ENCODE measurements around the gene TRAF7.

The TRAF7 gene

GRCh38 chr16:2186064-2186463 lies 30.5 kb downstream of the TRAF7 start:
- Histone ChIP-seq H3K9me3 (ENCODE audit: control insufficient read depth, insufficient read depth, low read length) (no peaks in the 10 kb centered on the region), H3K36me3 (ENCODE audit: insufficient read depth, low read length) (no peaks in the 10 kb centered on the region), H3K4me1 (ENCODE audit: insufficient read depth, low read length) (no peaks in the 10 kb centered on the region), H3K9ac (ENCODE audit: low read depth, low read length) (no peak overlapping the region)

GRCh38 chr16:2186505-2186904 lies 30.9 kb downstream of the TRAF7 start:
- no peaks in the 10 kb centered on the region for H3K36me3 ChIP-seq (ENCODE audit: insufficient read depth, low read length)
- no peaks in the 10 kb centered on the region for H3K4me1 ChIP-seq (ENCODE audit: insufficient read depth, low read length)
- no peaks in the 10 kb centered on the region for H3K9me3 ChIP-seq (ENCODE audit: control insufficient read depth, insufficient read depth, low read length)
- no peak overlapping the region for H3K9ac ChIP-seq (ENCODE audit: low read depth, low read length)

- Histone ChIP-seq H3K36me3 (ENCODE audit: insufficient read depth, low read length) (no peaks in the 10 kb centered on the region), H3K4me1 (ENCODE audit: insufficient read depth, low read length) (no peaks in the 10 kb centered on the region), H3K9ac (ENCODE audit: low read depth, low read length) (no peak overlapping the region), H3K9me3 (ENCODE audit: control insufficient read depth, insufficient read depth, low read length) (no peaks in the 10 kb centered on the region)
These were observed 31.6 kb downstream of the TRAF7 start for GRCh38 chr16:2187212-2187611.

- no peaks in the 10 kb centered on the region for H3K4me1 ChIP-seq (ENCODE audit: insufficient read depth, low read length)
- no peak overlapping the region for H3K9ac ChIP-seq (ENCODE audit: low read depth, low read length)
- H3K9me3 ChIP-seq (ENCODE audit: control insufficient read depth, insufficient read depth, low read length), result no peaks in the 10 kb centered on the region
- H3K36me3 ChIP-seq (ENCODE audit: insufficient read depth, low read length), result no peaks in the 10 kb centered on the region
These were observed 32.8 kb downstream of the TRAF7 start for GRCh38 chr16:2188395-2188794.

GRCh38 chr16:2189252-2189893 lies 33.8 kb downstream of the TRAF7 start:
- Histone ChIP-seq H3K9ac (ENCODE audit: low read depth, low read length) (no peak overlapping the region), H3K4me1 (ENCODE audit: insufficient read depth, low read length) (no peaks in the 10 kb centered on the region)

GRCh38 chr16:2190002-2190658 lies 34.5 kb downstream of the TRAF7 start:
- Histone ChIP-seq H3K9ac (ENCODE audit: low read depth, low read length) (no peak overlapping the region), H3K9me3 (ENCODE audit: control insufficient read depth, insufficient read depth, low read length) (no peaks in the 10 kb centered on the region), H3K4me1 (ENCODE audit: insufficient read depth, low read length) (no peaks in the 10 kb centered on the region), H3K36me3 (ENCODE audit: insufficient read depth, low read length) (no peaks in the 10 kb centered on the region)

More at GRCh38 chr16:2189252-2189893, 33.8 kb downstream of the TRAF7 start:
- no peaks in the 10 kb centered on the region for H3K9me3 ChIP-seq (ENCODE audit: control insufficient read depth, insufficient read depth, low read length)
- no peaks in the 10 kb centered on the region for H3K36me3 ChIP-seq (ENCODE audit: insufficient read depth, low read length)

GRCh38 chr16:2190659-2191445 lies 35.3 kb downstream of the TRAF7 start:
- no peaks in the 10 kb centered on the region for H3K4me1 ChIP-seq (ENCODE audit: insufficient read depth, low read length)
- H3K9me3 ChIP-seq (ENCODE audit: control insufficient read depth, insufficient read depth, low read length), result no peaks in the 10 kb centered on the region
- no peaks in the 10 kb centered on the region for H3K36me3 ChIP-seq (ENCODE audit: insufficient read depth, low read length)
- H3K9ac ChIP-seq (ENCODE audit: low read depth, low read length), result no peak overlapping the region

- Histone ChIP-seq H3K4me1 (ENCODE audit: insufficient read depth, low read length) (no peaks in the 10 kb centered on the region), H3K9me3 (ENCODE audit: control insufficient read depth, insufficient read depth, low read length) (no peaks in the 10 kb centered on the region), H3K9ac (ENCODE audit: low read depth, low read length) (no peak overlapping the region), H3K36me3 (ENCODE audit: insufficient read depth, low read length) (no peaks in the 10 kb centered on the region)
These were observed 35.8 kb downstream of the TRAF7 start for GRCh38 chr16:2191446-2191706.

- no peaks in the 10 kb centered on the region for H3K4me1 ChIP-seq (ENCODE audit: insufficient read depth, low read length)
- H3K36me3 ChIP-seq (ENCODE audit: insufficient read depth, low read length), result no peaks in the 10 kb centered on the region
- no peaks in the 10 kb centered on the region for H3K9me3 ChIP-seq (ENCODE audit: control insufficient read depth, insufficient read depth, low read length)
- no peak overlapping the region for H3K9ac ChIP-seq (ENCODE audit: low read depth, low read length)
These were observed 38.7 kb downstream of the TRAF7 start for GRCh38 chr16:2194166-2194834.

GRCh38 chr16:2194852-2195321 lies 39.3 kb downstream of the TRAF7 start:
- Histone ChIP-seq H3K9me3 (ENCODE audit: control insufficient read depth, insufficient read depth, low read length) (no peaks in the 10 kb centered on the region), H3K4me1 (ENCODE audit: insufficient read depth, low read length) (no peaks in the 10 kb centered on the region), H3K36me3 (ENCODE audit: insufficient read depth, low read length) (no peaks in the 10 kb centered on the region), H3K9ac (ENCODE audit: low read depth, low read length) (peak overlapping the region; percentile 30; the same call in 1 of the 2 replicates)

- Histone ChIP-seq H3K9ac (ENCODE audit: low read depth, low read length) (peak overlapping the region; percentile 30; the same call in 1 of the 2 replicates), H3K9me3 (ENCODE audit: control insufficient read depth, insufficient read depth, low read length) (no peaks in the 10 kb centered on the region)
These were observed 40.0 kb downstream of the TRAF7 start for GRCh38 chr16:2195322-2196161.

GRCh38 chr16:2196162-2196980 lies 40.8 kb downstream of the TRAF7 start, which contains the start of gene CASKIN1:
Gene CASKIN1, minus strand, starts transcription at chr16:2196605. Its CDS starts 173 bp downstream, at chr16:2196432.
- Histone ChIP-seq H3K4me1 (ENCODE audit: insufficient read depth, low read length) (no peaks in the 10 kb centered on the region), H3K9me3 (ENCODE audit: control insufficient read depth, insufficient read depth, low read length) (no peaks in the 10 kb centered on the region), H3K36me3 (ENCODE audit: insufficient read depth, low read length) (no peaks in the 10 kb centered on the region), H3K9ac (ENCODE audit: low read depth, low read length) (peak within 1 kb of the TSS; percentile 42; the same call in 1 of the 2 replicates)

More at GRCh38 chr16:2195322-2196161, 40.0 kb downstream of the TRAF7 start:
- Histone ChIP-seq H3K4me1 (ENCODE audit: insufficient read depth, low read length) (no peaks in the 10 kb centered on the region), H3K36me3 (ENCODE audit: insufficient read depth, low read length) (no peaks in the 10 kb centered on the region)

GRCh38 chr16:2196981-2197511 lies 41.5 kb downstream of the TRAF7 start:
- Histone ChIP-seq H3K36me3 (ENCODE audit: insufficient read depth, low read length) (no peaks in the 10 kb centered on the region), H3K9ac (ENCODE audit: low read depth, low read length) (peak overlapping the region; percentile 42; the same call in 1 of the 2 replicates), H3K9me3 (ENCODE audit: control insufficient read depth, insufficient read depth, low read length) (no peaks in the 10 kb centered on the region), H3K4me1 (ENCODE audit: insufficient read depth, low read length) (no peaks in the 10 kb centered on the region)

Data from ES-I3 (cell line).